Activated CD8-positive, alpha-beta T cell treated with anti-CD3 and anti-CD28 coated beads for 36 hours (primary cell): ENCODE measurements around the gene STX2. TPM values are rescaled to one million over a fixed set of nuclear protein-coding genes. Genes with fewer than 3 reads are reported as not detected.

Experiments
- ATAC-seq: fragments of 200-7000 bp; cut with Tn5 transposase; one replicate; pipeline ENCODE4 v1.10.0; 2021; ENCODE audit warnings: mild to moderate bottlenecking, moderate library complexity
- CTCF ChIA-PET: fragments of 350-600 bp; sonication (Branson Sonifier 250); formaldehyde crosslinking; loops from one replicate; lab custom pipeline; 2021; ENCODE audit warnings: antibody characterized with exemption; lab: Charles Lee
- POLR2A ChIA-PET: fragments of 350-600 bp; sonication (Branson Sonifier 250); formaldehyde crosslinking; loops from one replicate; lab custom pipeline; 2021; ENCODE audit warnings: antibody characterized with exemption; lab: Charles Lee
- DNase-seq: peaks from one replicate; pipeline ENCODE4 v3.0.0-alpha.2; 2020
- H3K27ac Mint-ChIP-seq: one replicate; pipeline ENCODE4 v1.8.0; 2021; ENCODE audit warnings: mild to moderate bottlenecking, mixed read lengths
- H3K27me3 Mint-ChIP-seq: one replicate; pipeline ENCODE4 v1.8.0; 2021; ENCODE audit warnings: mixed read lengths
- H3K36me3 Mint-ChIP-seq: one replicate; pipeline ENCODE4 v1.8.0; 2021; ENCODE audit warnings: low read depth, mixed read lengths
- H3K4me1 Mint-ChIP-seq: one replicate; pipeline ENCODE4 v1.8.0; 2021; ENCODE audit warnings: low read depth, mixed read lengths
- H3K4me3 Mint-ChIP-seq: one replicate; pipeline ENCODE4 v1.8.0; 2021; ENCODE audit warnings: mild to moderate bottlenecking, moderate library complexity, mixed read lengths
- H3K9me3 Mint-ChIP-seq: one replicate; pipeline ENCODE4 v1.8.0; 2021; ENCODE audit warnings: mixed read lengths
- intact Hi-C: fragments of 100-400 bp; cut with micrococcal nuclease; formaldehyde crosslinking; loops from one replicate; pipeline ENCODE4 v1.10.0; 2022
- total RNA-seq, 2 experiments: library from RNA; stranded (reverse); gene quantifications; one replicate each; pipeline ENCODE4 v1.2.3, GENCODE V29; 2021
- TF ChIP-seq, protein P1 (sequence below): fragments of 200-600 bp; IDR thresholded peaks from one replicate; pipeline ENCODE4 v1.8.0; 2022; ENCODE audit warnings: antibody characterized with exemption, mild to moderate bottlenecking

STX2 gene
- total RNA-seq, 2 experiments from 2014 or later, result 11.8 to 12.4 TPM

DNA sequence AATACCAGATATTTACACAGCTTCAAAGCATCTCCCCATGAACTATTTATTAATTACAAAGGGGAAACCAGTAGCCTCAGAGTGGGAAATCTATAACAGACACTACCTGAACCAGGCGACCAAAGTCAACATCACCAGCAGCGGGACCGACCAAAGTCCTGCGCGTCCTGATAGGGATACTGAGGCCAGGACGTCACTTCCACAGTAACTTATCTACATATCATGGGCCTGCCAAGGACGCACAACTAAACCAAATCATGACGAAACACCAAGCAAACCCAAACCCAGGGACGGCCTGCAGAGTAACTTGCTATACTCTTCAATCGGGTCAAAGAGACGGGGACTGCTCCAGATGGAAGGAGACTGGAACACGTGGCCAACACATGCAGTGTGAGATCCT, 96.9 kb downstream of the STX2 start:
- DNase-seq, result no peak
- TF ChIP-seq, protein P1, sequence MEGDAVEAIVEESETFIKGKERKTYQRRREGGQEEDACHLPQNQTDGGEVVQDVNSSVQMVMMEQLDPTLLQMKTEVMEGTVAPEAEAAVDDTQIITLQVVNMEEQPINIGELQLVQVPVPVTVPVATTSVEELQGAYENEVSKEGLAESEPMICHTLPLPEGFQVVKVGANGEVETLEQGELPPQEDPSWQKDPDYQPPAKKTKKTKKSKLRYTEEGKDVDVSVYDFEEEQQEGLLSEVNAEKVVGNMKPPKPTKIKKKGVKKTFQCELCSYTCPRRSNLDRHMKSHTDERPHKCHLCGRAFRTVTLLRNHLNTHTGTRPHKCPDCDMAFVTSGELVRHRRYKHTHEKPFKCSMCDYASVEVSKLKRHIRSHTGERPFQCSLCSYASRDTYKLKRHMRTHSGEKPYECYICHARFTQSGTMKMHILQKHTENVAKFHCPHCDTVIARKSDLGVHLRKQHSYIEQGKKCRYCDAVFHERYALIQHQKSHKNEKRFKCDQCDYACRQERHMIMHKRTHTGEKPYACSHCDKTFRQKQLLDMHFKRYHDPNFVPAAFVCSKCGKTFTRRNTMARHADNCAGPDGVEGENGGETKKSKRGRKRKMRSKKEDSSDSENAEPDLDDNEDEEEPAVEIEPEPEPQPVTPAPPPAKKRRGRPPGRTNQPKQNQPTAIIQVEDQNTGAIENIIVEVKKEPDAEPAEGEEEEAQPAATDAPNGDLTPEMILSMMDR, result no peak
- ChIA-PET CTCF (no interaction called here), POLR2A (no interaction called here)
- Mint-ChIP-seq H3K36me3 (no peaks in the 10 kb centered on the region), H3K27ac (no peak overlapping the region), H3K9me3 (no peaks in the 10 kb centered on the region), H3K4me1 (no peaks in the 10 kb centered on the region), H3K4me3 (no peak overlapping the region), H3K27me3 (peaks cover 17% of the 10 kb centered on the region)
- no peak for ATAC-seq
- intact Hi-C loops, result loop anchor here (10.0 kb wide), 1 partner anchor 177 kb away; no protein-coding TSS in a partner anchor

Other genes starting within 250 kb of the STX2 start
- gene RIMBP2, start 123.0 kb downstream of the STX2 start, total RNA-seq, result not detected
- 1,000 to 10,000 TPM; 2,177 to 2,247 TPM for gene RAN, start 32.8 kb upstream of the STX2 start, total RNA-seq
- gene ADGRD1, start 114.7 kb upstream of the STX2 start, total RNA-seq, result under 1 TPM; 0.27 to 0.65 TPM